B cell (primary cell): ENCODE results near the gene NTM. TPM values are rescaled to one million over a fixed set of nuclear protein-coding genes. Genes with fewer than 3 reads are reported as not detected.

Source experiments
- ATAC-seq: fragments of 200-7000 bp; cut with Tn5 transposase; one replicate; pipeline ENCODE4 v1.10.0; 2021; ENCODE audit warnings: low read depth, mild to moderate bottlenecking, moderate number of reproducible peaks, moderate library complexity
- CTCF ChIA-PET: fragments of 350-600 bp; sonication (Branson Sonifier 250); formaldehyde crosslinking; loops from one replicate; lab custom pipeline; 2021; ENCODE audit warnings: antibody characterized with exemption, inconsistent platforms; lab: Charles Lee
- POLR2A ChIA-PET: fragments of 350-600 bp; sonication (Branson Sonifier 250); formaldehyde crosslinking; loops from one replicate; lab custom pipeline; 2021; ENCODE audit warnings: antibody characterized with exemption; lab: Charles Lee
- DNase-seq: peaks from one replicate; pipeline ENCODE4 v3.0.0; 2013
- H2AFZ ChIP-seq: 2 replicates; pipeline ENCODE4 v1.6.1; 2012; ENCODE audit warnings: mild to moderate bottlenecking, low read depth, low read length; ENCODE audit not compliant: insufficient read depth, poor library complexity, severe bottlenecking
- H3K27ac ChIP-seq, 2 donors: 1 replicate in 1 of 2; 2 replicates in 1 of 2; pipeline ENCODE4 v1.5.1; 2012 to 2013; ENCODE audit warnings: low read length in 2 of 2, mild to moderate bottlenecking in 2 of 2, moderate library complexity in 1 of 2
- H3K27me3 ChIP-seq, 4 experiments: fragments of 200-600 bp in 1 of 4; sonication (generic) in 1 of 4; replicated peaks in 1 of 4; 1 replicate in 2 of 4; 2 replicates in 2 of 4; pipeline versions ENCODE4 v1.6.1 to v1.7.0; 2013 to 2016; ENCODE audit warnings: low read length in 3 of 4, mild to moderate bottlenecking in 2 of 4, mixed read lengths in 1 of 4, moderate library complexity in 1 of 4; ENCODE audit not compliant: insufficient read depth in 4 of 4, control insufficient read depth in 3 of 4; ENCODE audit errors: control extremely low read depth in 1 of 4
- H3K36me3 ChIP-seq, 2 experiments: replicated peaks in 1 of 2; 1 replicate in 1 of 2; 2 replicates in 1 of 2; pipeline versions ENCODE4 v1.6.1 to v1.7.1; 2013; ENCODE audit warnings: low read length in 1 of 2; ENCODE audit not compliant: insufficient read depth in 2 of 2, control insufficient read depth in 1 of 2; ENCODE audit errors: control extremely low read depth in 1 of 2, extremely low read depth in 1 of 2
- H3K4me1 ChIP-seq, 2 donors: fragments of 200-600 bp in 1 of 2; sonication (generic) in 1 of 2; 1 replicate in 1 of 2; 2 replicates in 1 of 2; pipeline versions ENCODE4 v1.5.1 to v1.6.1; 2013 to 2017; ENCODE audit warnings: low read length in 2 of 2; ENCODE audit not compliant: control insufficient read depth in 2 of 2, insufficient read depth in 2 of 2
- H3K4me2 ChIP-seq: replicated peaks from 2 replicates; pipeline ENCODE3; 2012; ENCODE audit warnings: mild to moderate bottlenecking, low read depth, low read length; ENCODE audit not compliant: poor library complexity, severe bottlenecking
- H3K4me3 ChIP-seq, 5 experiments: fragments of 200-600 bp in 1 of 5; sonication (generic) in 1 of 5; 1 replicate in 3 of 5; 2 replicates in 2 of 5; pipeline versions ENCODE4 v1.5.1 to v1.7.0; 2011 to 2016; ENCODE audit warnings: low read length in 4 of 5, mild to moderate bottlenecking in 4 of 5, low read depth in 2 of 5, control low read depth in 1 of 5, moderate library complexity in 1 of 5; ENCODE audit not compliant: insufficient read depth in 1 of 5; ENCODE audit errors: control extremely low read depth in 1 of 5, extremely low read depth in 1 of 5
- H3K79me2 ChIP-seq: fragments of 200-600 bp; sonication (generic); one replicate; pipeline ENCODE4 v1.6.0; 2016; ENCODE audit warnings: low read length; ENCODE audit not compliant: control insufficient read depth, insufficient read depth
- H3K9ac ChIP-seq: fragments of 200-600 bp; sonication (generic); 2 replicates; pipeline ENCODE4 v1.6.1; 2017; ENCODE audit warnings: mild to moderate bottlenecking, low read length, moderate library complexity
- H3K9me3 ChIP-seq, 3 donors: one replicate each; pipeline versions ENCODE4 v1.6.1 to v1.7.1; 2013; ENCODE audit warnings: low read length in 2 of 3; ENCODE audit not compliant: control insufficient read depth in 2 of 3, insufficient read depth in 1 of 3; ENCODE audit errors: control extremely low read depth in 1 of 3
- H4K20me1 ChIP-seq: 2 replicates; pipeline ENCODE4 v1.6.0; 2012; ENCODE audit warnings: mild to moderate bottlenecking, low read length; ENCODE audit not compliant: insufficient read depth, control insufficient read depth, poor library complexity, severe bottlenecking
- H3K27ac Mint-ChIP-seq: one replicate; pipeline ENCODE4 v1.8.0; 2021; ENCODE audit warnings: mixed read lengths
- H3K27me3 Mint-ChIP-seq: one replicate; pipeline ENCODE4 v1.8.0; 2021; ENCODE audit warnings: mixed read lengths
- H3K4me1 Mint-ChIP-seq: one replicate; pipeline ENCODE4 v1.8.0; 2021; ENCODE audit warnings: mixed read lengths
- H3K4me3 Mint-ChIP-seq: one replicate; pipeline ENCODE4 v1.8.0; 2021; ENCODE audit warnings: mixed read lengths
- H3K9me3 Mint-ChIP-seq: one replicate; pipeline ENCODE4 v1.8.0; 2022; ENCODE audit warnings: mixed read lengths; ENCODE audit not compliant: insufficient read depth
- CTCF ChIP-seq: fragments of 200-600 bp; IDR thresholded peaks from one replicate; pipeline ENCODE4 v1.8.0; 2022; ENCODE audit warnings: antibody characterized with exemption, mild to moderate bottlenecking
- EZH2 ChIP-seq: IDR thresholded peaks from 2 replicates; pipeline ENCODE4 v1.6.1; 2012; ENCODE audit warnings: borderline replicate concordance, low read depth, mild to moderate bottlenecking, moderate library complexity, low read length; ENCODE audit not compliant: insufficient read depth, poor library complexity, severe bottlenecking
- WGBS: methylation state at CpG from one replicate; pipeline ENCODE4 v1.1.5; 2013; ENCODE audit warnings: missing lambda C conversion rate; ENCODE audit not compliant: insufficient coverage; 5-methylcytosine and 5-hydroxymethylcytosine counted together
- intact Hi-C: fragments of 100-400 bp; cut with micrococcal nuclease; formaldehyde crosslinking; loops from one replicate; pipeline ENCODE4 v1.10.0; 2022
- polyA plus RNA-seq: library from polyadenylated mRNA; depleted of rRNA; stranded (reverse); fragments of >200 nt; gene quantifications from 2 replicates; pipeline ENCODE4 v1.2.3, GENCODE V29; 2012
- total RNA-seq, 2 donors: library from RNA; stranded (reverse); fragments of 120-200 nt in 1 of 2; gene quantifications; 1 replicate in 1 of 2; 2 replicates in 1 of 2; pipeline versions ENCODE4 v1.2.3 to v1.2.4, GENCODE V29; 2013 to 2022

Gene NTM
- total and polyA plus RNA-seq, 2 donors (not counting 1 experiment from before 2014, with no cell fraction given) = not detected

- no peak overlapping the region for H3K27ac Mint-ChIP-seq
- H3K9ac ChIP-seq = no peak overlapping the region
- peaks cover 4% of the 10 kb centered on the region for H3K9me3 Mint-ChIP-seq
- intact Hi-C loops = no loop called here
- no peak overlapping the region for H3K4me3 ChIP-seq
- no peak overlapping the region for H3K27ac ChIP-seq
- ChIA-PET POLR2A (no interaction called here), CTCF (interaction anchor here (0.5 kb wide), 1 partner anchor 39 kb away, joined by 3 read pairs; no protein-coding TSS in a partner anchor)
- no peaks in the 10 kb centered on the region for H4K20me1 ChIP-seq
- H3K4me1 Mint-ChIP-seq = no peaks in the 10 kb centered on the region
- no peak overlapping the region for H3K4me2 ChIP-seq
- no peak for TF ChIP-seq CTCF
- no peak for TF ChIP-seq EZH2
- H3K4me1 ChIP-seq = no peaks in the 10 kb centered on the region
- no peak overlapping the region for H2AFZ ChIP-seq
- H3K9me3 ChIP-seq = peaks cover 0 to 3% (median 0%) of the 10 kb centered on the region in 3 donors
- H3K27me3 ChIP-seq = no peaks in the 10 kb centered on the region
- no peak for DNase-seq
- H3K4me3 Mint-ChIP-seq = no peak overlapping the region
- no peak for ATAC-seq
- H3K36me3 ChIP-seq = no peaks in the 10 kb centered on the region
- no peaks in the 10 kb centered on the region for H3K79me2 ChIP-seq
- H3K27me3 Mint-ChIP-seq = no peaks in the 10 kb centered on the region
- WGBS = 81% methylated on average over 4 of the region's 6 CpGs
These were observed 652.5 kb downstream of the NTM start for GRCh38 chr11:132022733-132023478.

GRCh38 chr11:132024587-132025295, 654.3 kb downstream of the NTM start:
- WGBS = 85% methylated on average over 6 of the region's 8 CpGs
- POLR2A ChIA-PET = no interaction called here
- no peaks in the 10 kb centered on the region for H3K27me3 Mint-ChIP-seq
- ATAC-seq (no peak), DNase-seq (no peak)
- Histone ChIP-seq H2AFZ (no peak overlapping the region), H3K79me2 (no peaks in the 10 kb centered on the region), H3K27ac (no peak overlapping the region), H3K27me3 (no peaks in the 10 kb centered on the region), H3K4me2 (no peak overlapping the region), H3K9ac (no peak overlapping the region), H3K9me3 (peaks cover 0 to 3% (median 0%) of the 10 kb centered on the region in 3 donors), H3K4me3 (no peak overlapping the region), H3K36me3 (no peaks in the 10 kb centered on the region), H3K4me1 (no peaks in the 10 kb centered on the region), H4K20me1 (no peaks in the 10 kb centered on the region)
- TF ChIP-seq CTCF = no peak
- no peak for TF ChIP-seq EZH2
- H3K4me3 Mint-ChIP-seq = no peak overlapping the region
- H3K27ac Mint-ChIP-seq = no peak overlapping the region
- intact Hi-C loops = no loop called here
- peaks cover 4% of the 10 kb centered on the region for H3K9me3 Mint-ChIP-seq
- CTCF ChIA-PET = no interaction called here
- no peaks in the 10 kb centered on the region for H3K4me1 Mint-ChIP-seq
